ENCODE results near the gene PRKAR1B.
"Not testable (repeated sequence)": the region's sequence is repeated elsewhere in the genome, so short reads cannot be mapped to it uniquely, and the experiment has no call there.

PRKAR1B gene

DNA sequence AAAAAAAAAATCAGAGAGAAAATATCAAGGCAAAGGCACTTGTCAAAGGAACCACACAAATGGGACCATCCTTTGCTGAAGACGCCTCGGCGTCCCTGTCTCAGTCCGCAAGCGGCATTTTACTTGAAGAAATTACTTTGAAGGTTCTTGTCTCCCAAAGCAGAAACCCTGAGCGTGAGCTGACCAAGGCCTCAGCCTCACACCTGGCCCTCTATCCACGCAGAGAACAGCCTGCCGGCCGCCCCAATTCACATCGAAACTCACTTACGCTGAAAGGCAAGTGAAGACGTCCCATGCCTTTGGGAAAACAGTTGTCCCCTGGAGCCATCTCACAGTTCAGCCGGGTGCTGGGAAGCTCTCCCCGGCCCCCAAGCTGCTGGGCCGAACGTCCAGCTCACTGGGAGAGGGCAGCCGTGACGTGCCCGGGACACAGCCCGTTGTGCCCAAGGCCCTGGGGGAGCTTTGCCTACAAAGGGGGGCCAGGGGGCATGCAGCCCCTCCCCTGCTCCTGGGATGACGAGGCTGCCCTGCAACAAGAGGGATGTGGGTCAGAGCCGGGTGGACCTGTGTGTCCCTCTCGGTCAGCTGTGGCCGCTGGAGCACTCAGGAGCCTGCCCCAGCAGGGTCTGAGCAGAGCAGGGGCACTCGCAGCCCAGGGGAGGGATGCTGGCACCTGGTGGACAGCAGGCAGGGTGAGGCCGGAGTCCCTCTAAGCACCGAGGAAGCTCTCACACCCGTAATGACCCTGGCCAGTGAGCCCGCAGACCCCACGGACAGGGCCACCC is 157.8 kb downstream of the PRKAR1B start:
- DNase-seq = no peak

- no peak for DNase-seq
Observed at GRCh38 chr7:568031-568951, 158.8 kb downstream of the PRKAR1B start.

- no peak for DNase-seq
Observed at GRCh38 chr7:567305-567883, 159.7 kb downstream of the PRKAR1B start.

- DNase-seq = no peak
Observed at GRCh38 chr7:566100-566499, 161.0 kb downstream of the PRKAR1B start.

GRCh38 chr7:564176-564865 is 162.8 kb downstream of the PRKAR1B start:
- DNase-seq = no peak

DNA sequence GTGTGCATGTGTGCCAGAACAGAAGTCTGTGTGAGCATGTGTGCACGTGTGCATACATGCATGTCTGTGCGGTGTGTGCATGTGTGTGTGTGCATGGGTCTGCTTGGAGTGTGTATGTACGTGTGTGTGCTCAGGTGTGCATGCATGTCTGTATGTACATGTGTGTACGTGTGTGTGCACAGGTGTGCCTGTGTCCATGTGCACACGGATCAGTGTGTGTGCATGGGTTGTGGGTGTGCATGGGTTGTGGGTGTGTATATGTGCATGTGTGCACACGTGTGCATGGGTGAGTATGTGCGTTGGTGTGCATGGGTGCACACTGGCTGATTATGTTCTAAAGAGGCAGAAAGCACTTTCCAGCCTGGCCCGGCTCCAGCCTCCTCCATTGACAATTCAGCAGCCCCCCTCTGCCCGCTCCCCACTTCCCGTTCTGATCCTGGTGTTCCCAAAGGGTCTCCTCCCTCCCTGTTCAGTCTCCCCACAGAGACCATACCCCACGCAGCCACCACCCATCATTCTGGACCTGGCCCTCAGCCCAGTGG is 163.4 kb downstream of the PRKAR1B start:
- DNase-seq = no peak

DNA sequence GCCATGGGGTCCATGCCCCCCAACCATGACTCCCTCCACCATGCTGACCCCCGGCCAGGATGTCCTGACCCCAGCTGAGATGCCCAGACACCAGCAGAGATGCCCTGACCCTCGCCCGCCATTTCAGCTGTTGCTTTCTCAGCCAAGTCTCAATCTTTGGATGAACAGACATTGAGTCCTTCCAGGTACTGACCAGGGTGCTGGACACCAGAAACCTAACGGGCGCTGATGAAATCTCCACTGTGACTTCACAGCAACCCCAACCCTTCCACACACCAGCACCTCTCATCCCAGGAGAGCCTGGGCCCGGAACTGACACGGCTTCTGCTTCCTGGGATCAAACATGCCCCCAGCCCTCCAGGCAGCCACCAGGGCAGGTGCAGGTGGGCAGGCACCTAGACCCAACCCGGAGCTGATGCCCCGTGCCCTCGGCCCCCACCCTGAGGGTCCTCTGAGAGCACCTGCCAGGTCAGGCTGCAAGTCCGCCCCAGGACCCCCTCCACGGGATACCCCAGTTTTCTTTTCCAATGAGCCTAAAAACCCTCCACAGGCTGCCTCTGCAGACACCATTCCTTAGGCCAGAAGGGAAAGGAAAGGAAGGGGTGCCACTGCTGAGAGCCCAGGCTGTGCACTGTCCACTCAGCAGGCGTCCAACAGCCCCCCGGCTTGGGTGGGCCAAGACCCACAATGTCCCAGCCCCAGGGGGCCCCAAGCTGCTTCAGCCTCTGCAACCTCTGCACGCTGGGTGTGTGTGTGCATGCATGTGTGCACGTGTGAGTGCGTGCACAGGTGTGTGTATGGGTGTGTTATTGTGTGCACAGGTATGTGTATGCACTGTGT is 164.1 kb downstream of the PRKAR1B start:
- DNase-seq = no peak

- DNase-seq = no peak
Observed at GRCh38 chr7:562374-562675, 164.8 kb downstream of the PRKAR1B start.

- DNase-seq = no peak
Observed at GRCh38 chr7:561631-562373, 165.3 kb downstream of the PRKAR1B start.

DNA sequence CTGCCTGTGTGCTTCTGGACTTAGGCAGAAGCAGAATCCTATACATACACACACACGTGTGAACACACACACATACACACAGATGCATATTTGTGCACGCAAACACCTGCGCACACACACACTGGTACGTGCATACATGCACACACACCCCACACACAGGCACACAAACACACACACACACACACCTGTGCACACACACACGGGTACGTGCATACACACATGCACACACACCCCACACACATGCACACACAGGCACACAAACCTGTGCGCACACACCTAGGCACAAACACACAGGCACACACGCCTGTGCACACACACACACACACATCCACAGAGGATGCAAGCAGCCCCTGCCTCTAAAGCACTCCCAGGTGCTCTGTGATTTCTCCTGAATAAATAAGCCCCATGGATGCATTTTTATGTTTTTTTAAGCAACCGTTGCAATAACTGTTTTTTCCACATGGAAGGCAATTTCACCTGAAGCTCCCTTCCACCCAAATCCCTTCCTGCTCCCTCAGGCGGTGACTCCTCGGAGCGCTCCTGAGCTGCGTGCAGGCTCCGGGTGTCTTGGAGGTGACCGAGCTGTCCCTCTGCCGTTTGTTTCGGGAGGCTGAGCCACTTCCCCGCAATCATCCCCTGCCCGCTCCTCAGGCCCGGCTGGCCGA is 166.0 kb downstream of the PRKAR1B start:
- DNase-seq = no peak

- DNase-seq = no peak
Observed at GRCh38 chr7:559396-559705, 167.7 kb downstream of the PRKAR1B start.

GRCh38 chr7:557558-557881 is 169.6 kb downstream of the PRKAR1B start:
- no peak for DNase-seq

DNA sequence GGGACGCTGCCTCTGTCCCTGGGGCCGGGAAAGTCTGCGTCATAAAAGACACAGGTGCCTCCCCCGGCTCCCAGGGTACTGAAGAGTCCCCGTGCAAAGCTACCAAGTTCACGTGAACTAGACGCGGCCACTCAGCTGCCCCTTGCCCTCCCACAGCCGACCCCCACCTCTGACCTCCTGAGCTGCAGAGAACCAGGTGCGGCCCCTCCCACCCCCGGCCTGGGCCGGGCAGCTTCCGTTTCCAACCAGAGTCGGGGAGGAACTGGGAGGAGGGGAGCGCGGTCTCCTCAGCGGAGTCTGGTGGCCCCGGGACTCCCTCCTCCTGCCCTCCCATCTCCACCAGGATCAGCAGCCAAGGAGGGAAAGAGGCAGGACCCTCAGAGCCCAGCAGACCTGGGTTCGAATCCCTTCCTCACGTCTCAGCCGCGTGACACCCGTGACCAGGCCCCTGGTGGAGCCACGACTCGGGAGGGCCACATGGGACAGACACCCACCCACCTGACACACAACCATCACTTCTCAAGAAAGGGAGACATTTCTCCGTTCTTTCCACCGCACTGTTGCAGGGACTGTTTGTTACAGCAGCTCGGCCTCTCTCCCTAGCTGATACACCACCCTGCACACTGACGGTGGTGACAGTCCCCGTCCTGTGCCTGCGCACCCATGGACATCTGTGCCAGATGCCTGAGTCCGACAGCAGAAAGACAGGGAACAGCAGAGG is 170.1 kb downstream of the PRKAR1B start:
- no peak for DNase-seq

DNA sequence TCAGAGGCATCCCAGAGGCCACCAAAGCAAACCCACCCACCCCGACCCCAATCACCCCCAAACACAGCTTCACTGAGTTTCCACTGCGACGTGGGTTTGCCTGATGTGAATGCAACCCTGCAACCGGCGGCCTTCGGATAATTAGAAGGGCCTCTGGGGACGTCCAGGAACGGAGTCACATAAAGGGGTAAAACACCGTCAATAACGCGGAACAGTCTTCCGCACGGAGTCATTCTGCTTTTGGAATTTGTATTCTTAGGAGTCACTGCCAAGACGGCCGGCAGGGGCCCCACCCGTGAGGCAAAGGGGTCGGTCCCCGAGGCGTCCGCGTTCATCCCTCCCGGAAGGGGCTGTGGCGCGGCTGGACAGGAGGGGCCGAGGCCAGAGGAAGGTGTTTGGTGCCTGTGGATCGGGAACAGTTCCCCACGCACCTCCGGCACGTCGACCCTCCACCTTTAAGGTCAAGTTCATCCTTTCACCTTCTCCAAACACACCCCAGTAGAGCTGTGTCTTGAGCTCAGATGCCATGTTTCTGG is 170.7 kb downstream of the PRKAR1B start:
- DNase-seq = no peak

DNA sequence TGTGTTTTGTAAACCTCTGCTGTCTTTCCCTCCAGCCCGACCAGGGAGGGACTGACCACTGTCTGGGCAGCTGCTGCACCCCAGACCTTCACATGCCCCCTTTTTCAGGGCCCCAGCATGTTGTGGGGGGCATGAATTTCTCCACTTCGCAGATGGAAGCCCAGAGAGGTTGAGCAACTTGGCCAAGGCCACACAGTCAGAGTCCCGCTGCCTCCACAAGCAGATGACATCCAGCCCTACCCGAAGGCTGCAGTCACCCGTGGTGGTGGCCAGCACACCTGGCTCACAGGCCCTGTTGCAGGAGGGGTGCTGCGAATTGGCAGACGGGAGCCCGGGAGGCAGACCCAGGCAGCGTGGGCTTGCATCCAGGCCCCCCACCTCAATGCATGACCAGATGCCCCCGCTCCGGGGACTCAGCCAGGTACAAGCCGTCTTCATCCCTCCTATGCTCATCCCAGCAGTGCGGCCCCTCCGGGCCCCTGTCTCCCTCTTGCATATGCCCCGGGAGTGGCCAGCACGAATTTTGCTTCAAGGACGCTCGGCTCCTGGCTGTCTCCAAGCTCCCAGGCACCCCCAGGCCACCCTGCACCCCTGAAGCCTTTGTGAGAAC is 171.4 kb downstream of the PRKAR1B start:
- no peak for DNase-seq

DNA sequence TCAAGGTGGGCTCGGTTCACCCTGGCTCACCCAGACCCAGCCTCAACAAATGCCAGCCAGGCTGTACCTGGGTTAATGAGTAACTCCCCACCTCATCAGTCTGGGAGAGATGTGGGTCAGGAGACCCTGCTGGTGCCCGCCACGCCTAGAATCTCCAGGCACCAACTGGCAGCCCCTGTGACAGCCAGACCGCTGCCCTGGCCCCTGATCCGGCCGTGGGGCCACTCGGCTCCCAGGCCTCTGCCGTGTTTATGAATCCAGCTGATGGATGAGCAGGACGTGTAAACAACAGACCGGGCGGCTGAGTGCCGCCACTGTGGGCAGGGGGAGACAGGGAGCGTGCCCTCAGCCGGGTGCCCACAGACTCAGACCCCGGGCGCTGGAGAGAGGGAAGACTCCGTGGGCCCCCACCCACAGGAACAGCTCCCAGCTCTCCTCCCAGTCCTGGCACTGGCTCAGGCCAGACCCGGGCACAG is 173.4 kb downstream of the PRKAR1B start:
- no peak for DNase-seq

DNA sequence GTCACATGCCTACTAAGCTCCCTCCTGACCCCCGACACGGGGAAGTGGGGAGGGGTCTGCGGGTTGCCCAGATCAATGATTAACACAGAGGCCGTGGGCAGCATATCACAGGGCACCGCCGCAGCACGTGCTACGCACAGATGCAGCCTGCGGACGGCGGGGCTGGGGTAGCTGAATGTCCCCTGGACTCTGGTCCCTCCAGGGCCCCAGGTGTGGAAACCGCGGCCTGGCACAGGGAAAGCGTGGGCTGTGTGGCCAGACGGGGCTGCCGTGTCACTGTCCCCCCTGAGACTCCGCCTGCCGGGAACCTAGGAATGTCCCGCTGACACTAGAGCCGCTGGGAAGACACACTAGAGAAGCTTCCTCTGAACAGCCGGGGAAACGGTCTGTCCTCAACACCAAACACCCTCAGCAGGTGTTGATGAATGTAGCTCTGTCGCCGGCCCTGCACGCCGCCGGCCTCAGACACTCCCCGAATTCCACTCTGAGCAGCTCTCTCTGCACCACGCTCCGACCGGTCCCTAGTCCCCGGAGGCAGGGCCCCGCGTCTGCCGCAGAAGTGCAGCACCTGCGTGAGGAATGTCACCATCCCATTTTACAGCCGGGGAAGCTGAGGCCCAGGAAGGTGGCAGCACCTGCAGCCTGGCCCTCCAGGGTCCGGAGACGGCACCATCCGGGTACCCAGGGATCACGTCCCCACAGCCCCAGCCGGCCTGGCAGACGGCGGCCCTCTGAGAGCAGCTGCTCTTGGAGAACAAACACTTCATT is 174.0 kb downstream of the PRKAR1B start:
- no peak for DNase-seq

DNA sequence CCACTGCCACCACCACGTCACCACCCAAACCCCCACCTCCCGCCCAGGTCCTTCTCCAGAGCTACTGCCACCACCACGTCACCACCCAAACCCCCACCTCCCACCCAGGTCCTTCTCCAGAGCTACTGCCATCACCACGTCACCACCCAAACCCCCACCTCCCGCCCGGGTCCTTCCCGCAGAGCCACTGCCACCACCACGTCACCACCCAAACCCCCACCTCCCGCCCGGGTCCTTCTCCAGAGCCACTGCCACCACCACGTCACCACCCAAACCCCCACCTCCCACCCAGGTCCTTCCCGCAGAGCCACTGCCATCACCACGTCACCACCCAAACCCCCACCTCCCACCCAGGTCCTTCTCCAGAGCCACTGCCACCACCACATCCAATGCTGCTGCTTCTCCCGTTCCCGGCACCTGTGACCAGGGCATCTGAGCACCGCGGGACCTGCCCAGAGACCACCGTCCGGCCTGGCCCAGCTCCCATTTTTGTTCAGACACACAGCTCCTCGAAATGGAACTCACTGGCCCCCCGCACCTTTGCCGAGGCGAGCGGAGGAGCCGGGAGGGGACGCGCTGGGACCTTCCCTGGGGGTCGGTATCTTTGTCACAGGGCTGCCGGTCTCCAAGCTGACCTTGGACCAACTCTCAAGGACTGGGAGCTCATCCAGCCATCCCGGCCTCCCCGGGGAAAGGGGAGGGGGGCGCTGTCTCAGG is 174.8 kb downstream of the PRKAR1B start:
- DNase-seq = not testable (repeated sequence)

Data from amniotic stem cell (primary cell).